HUES6 (cell line): ENCODE results near the gene MFSD8.
"Not testable (repeated sequence)": the region's sequence is repeated elsewhere in the genome, so short reads cannot be mapped to it uniquely, and the experiment has no call there.

Experiments used
- H3K27ac ChIP-seq: 2 replicates; pipeline ENCODE4 v1.7.0; 2013; ENCODE audit warnings: low read depth, mild to moderate bottlenecking, low read length, inconsistent platforms
- H3K27me3 ChIP-seq: 2 replicates; pipeline ENCODE4 v1.6.1; 2013; ENCODE audit warnings: low read length; ENCODE audit not compliant: control insufficient read depth, insufficient read depth
- H3K36me3 ChIP-seq: 2 replicates; pipeline ENCODE4 v1.6.1; 2013; ENCODE audit warnings: low read length; ENCODE audit not compliant: control insufficient read depth, insufficient read depth
- H3K4me1 ChIP-seq: 2 replicates; pipeline ENCODE4 v1.6.1; 2013; ENCODE audit warnings: low read length; ENCODE audit not compliant: control insufficient read depth, insufficient read depth
- H3K4me3 ChIP-seq: 2 replicates; pipeline ENCODE4 v1.5.1; 2013; ENCODE audit warnings: low read depth, low read length
- H3K9ac ChIP-seq: one replicate; pipeline ENCODE4 v1.6.1; 2013; ENCODE audit warnings: mild to moderate bottlenecking, low read length
- H3K9me3 ChIP-seq: 2 replicates; pipeline ENCODE4 v1.6.1; 2013; ENCODE audit warnings: low read depth, low read length; ENCODE audit not compliant: control insufficient read depth, insufficient read depth

The MFSD8 gene

DNA sequence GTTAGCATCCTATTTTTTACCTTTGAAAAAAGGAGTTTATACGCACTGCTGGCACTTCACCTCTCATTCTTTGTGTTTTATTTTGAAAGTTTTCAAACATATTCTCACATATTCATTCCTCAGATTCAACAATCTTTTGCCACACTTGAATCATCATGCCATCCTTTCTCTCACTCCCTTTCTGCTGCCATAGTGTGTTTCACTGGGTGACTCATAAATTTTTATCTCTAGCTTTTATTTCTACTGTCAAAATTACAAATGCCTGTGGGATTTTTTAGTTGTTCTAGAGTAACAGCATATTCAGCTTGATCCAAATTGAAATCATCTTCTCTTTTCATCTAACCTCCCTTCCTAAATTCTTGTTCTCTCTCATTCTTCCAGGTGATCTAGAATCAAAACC is 28.0 kb downstream of the MFSD8 start:
- Histone ChIP-seq H3K36me3 (peaks cover 13% of the 10 kb centered on the region), H3K9ac (no peak overlapping the region), H3K4me3 (no peak overlapping the region), H3K27me3 (no peaks in the 10 kb centered on the region), H3K4me1 (no peaks in the 10 kb centered on the region), H3K9me3 (no peaks in the 10 kb centered on the region), H3K27ac (no peak overlapping the region)

DNA sequence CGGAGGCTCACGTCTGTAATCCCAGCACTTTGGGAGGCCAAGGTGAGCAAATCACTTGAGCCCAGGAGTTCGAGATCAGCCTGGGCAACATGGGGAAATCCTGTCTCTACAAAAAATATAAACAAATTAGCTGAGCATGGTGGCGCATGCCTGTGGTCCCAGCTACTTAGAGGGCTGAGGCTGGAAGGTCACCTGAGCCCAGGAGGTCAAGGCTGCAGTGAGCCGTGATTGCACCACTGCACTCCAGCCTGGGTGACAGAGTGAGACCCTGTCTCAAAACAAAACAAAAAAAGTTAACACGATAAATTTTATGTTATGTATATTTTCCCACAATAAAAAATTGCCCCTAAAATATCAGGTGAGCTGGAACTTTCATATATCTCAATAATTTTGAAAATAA is 33.1 kb downstream of the MFSD8 start:
- not testable (repeated sequence) for H3K4me1 ChIP-seq, H3K9me3 ChIP-seq, H3K27me3 ChIP-seq, H3K9ac ChIP-seq, H3K27ac ChIP-seq, H3K4me3 ChIP-seq
- H3K36me3 ChIP-seq: peaks cover 25% of the 10 kb centered on the region

DNA sequence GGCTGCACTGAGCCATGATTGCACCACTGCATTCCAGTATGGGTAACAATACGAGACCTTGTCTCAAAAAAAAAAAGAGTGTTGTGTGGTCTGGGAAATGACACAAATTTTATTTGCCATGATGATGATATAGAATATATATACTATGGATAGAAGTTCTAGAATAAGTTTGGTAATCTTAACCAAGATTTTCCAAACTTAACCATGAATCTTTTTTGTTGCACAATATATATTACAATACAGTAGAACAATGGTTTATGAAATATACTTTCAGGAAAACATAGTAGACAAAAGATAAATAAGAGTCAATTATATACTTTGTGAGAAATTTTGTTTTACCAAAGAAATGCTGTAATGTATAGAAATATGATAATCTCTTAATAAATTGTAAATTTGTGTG is 34.8 kb downstream of the MFSD8 start:
- H3K4me1 ChIP-seq: no peaks in the 10 kb centered on the region
- H3K9me3 ChIP-seq: no peaks in the 10 kb centered on the region
- H3K27me3 ChIP-seq: no peaks in the 10 kb centered on the region
- peaks cover 34% of the 10 kb centered on the region for H3K36me3 ChIP-seq
- H3K4me3 ChIP-seq: no peak overlapping the region
- H3K9ac ChIP-seq: no peak overlapping the region
- no peak overlapping the region for H3K27ac ChIP-seq

DNA sequence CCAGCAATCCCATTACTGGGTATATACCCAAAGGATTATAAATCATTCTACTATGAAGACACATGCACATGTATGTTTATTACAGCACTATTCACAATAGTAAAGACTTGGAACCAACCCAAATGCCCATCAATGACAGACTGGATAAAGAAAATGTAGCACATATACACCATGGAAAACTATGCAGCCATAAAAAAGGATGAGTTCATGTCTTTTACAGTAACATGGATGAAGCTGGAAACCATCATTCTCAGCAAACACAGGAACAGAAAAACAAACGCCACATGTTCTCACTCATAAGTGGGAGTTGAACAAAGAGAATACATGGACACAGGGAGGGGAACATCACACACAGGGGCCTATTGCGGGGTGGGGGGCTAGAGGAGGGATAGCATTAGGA is 39.3 kb downstream of the MFSD8 start:
- not testable (repeated sequence) for H3K4me3 ChIP-seq, H3K27me3 ChIP-seq, H3K27ac ChIP-seq, H3K9ac ChIP-seq, H3K4me1 ChIP-seq, H3K9me3 ChIP-seq
- H3K36me3 ChIP-seq: peaks cover 43% of the 10 kb centered on the region

GRCh38 chr4:127922226-127922625 is 42.7 kb downstream of the MFSD8 start:
- Histone ChIP-seq H3K9me3 (no peaks in the 10 kb centered on the region), H3K27ac (no peak overlapping the region), H3K36me3 (peaks cover 37% of the 10 kb centered on the region), H3K9ac (no peak overlapping the region), H3K27me3 (no peaks in the 10 kb centered on the region), H3K4me1 (no peaks in the 10 kb centered on the region), H3K4me3 (no peak overlapping the region)

- Histone ChIP-seq H3K9me3 (no peaks in the 10 kb centered on the region), H3K27ac (no peak overlapping the region), H3K27me3 (no peaks in the 10 kb centered on the region), H3K36me3 (peaks cover 33% of the 10 kb centered on the region), H3K9ac (no peak overlapping the region), H3K4me3 (no peak overlapping the region), H3K4me1 (no peaks in the 10 kb centered on the region)
Observed at GRCh38 chr4:127920521-127920920, 44.5 kb downstream of the MFSD8 start.

DNA sequence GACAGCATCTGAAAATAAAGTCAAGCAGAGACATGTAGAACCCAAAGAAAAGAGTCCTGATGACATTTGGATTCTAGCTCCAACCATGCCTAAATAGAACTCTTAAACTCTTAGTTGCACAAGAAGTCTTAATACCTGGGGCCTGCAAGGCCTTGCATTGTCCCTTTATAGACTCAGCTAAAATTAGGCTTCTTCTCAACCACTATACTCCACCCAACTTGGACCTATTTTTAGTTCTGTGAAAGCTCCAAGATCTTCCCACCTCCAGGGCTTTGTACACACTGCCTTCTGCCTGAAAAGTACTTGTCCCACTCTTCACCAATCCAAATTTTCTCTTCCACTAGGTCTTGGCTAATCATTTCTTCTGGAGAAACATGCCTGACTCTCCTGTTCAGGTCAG is 47.8 kb downstream of the MFSD8 start:
- H3K9ac ChIP-seq: no peak overlapping the region
- H3K4me3 ChIP-seq: no peak overlapping the region
- H3K4me1 ChIP-seq: no peaks in the 10 kb centered on the region
- H3K36me3 ChIP-seq: peaks cover 33% of the 10 kb centered on the region
- H3K27ac ChIP-seq: no peak overlapping the region
- no peaks in the 10 kb centered on the region for H3K9me3 ChIP-seq
- no peaks in the 10 kb centered on the region for H3K27me3 ChIP-seq

- no peak overlapping the region for H3K9ac ChIP-seq
- H3K36me3 ChIP-seq: peaks cover 27% of the 10 kb centered on the region
- H3K4me1 ChIP-seq: no peaks in the 10 kb centered on the region
- H3K27me3 ChIP-seq: no peaks in the 10 kb centered on the region
- H3K9me3 ChIP-seq: no peaks in the 10 kb centered on the region
- no peak overlapping the region for H3K27ac ChIP-seq
- H3K4me3 ChIP-seq: no peak overlapping the region
Observed at GRCh38 chr4:127916512-127916911, 48.5 kb downstream of the MFSD8 start.

DNA sequence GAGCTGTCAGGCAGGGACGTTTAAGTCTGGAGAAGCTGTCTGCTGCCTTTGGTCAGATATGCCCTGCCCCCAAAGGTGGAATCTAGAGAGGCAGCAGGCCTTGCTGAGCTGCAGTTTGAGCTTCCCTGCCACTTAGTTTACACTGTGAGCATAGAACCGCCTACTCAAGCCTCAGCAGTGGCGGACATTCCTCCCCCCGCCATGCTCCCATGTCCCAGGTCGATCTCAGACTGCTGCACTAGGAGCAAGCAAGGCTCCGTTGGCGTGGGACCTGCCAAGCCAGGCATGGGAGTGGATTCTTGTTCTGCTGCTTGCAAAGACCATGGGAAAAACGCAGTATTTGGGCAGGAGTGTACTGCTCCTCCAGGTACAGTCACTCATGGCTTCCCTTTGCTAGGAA is 59.9 kb downstream of the MFSD8 start:
- Histone ChIP-seq H3K9me3 (no peaks in the 10 kb centered on the region), H3K36me3 (no peaks in the 10 kb centered on the region), H3K27me3 (no peaks in the 10 kb centered on the region), H3K27ac (no peak overlapping the region), H3K4me3 (no peak overlapping the region), H3K4me1 (peaks cover 3% of the 10 kb centered on the region; the same call in 1 of the 2 replicates), H3K9ac (no peak overlapping the region)

GRCh38 chr4:127899682-127900081 is 65.3 kb downstream of the MFSD8 start:
- H3K9ac ChIP-seq, H3K4me3 ChIP-seq, H3K27ac ChIP-seq, H3K4me1 ChIP-seq, H3K9me3 ChIP-seq, H3K27me3 ChIP-seq: not testable (repeated sequence)
- H3K36me3 ChIP-seq: peaks cover 43% of the 10 kb centered on the region

DNA sequence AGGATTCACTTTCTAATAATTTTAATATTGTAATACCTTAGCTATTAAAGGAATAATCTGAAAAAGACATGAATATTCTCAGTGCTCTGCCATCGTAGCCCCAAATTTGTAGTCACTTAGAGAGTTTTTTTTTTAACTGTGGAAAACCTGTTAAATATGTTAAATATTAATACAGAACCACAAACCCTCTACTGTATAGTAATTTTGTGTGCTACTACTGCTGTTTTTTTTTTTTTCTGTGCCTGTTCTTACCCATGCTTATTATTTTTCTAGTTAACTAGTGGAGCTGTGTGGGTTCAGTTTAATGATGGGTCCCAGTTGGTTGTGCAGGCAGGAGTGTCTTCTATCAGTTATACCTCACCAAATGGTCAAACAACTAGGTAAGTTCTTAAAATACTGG is 68.4 kb downstream of the MFSD8 start:
- no peak overlapping the region for H3K9ac ChIP-seq
- H3K27me3 ChIP-seq: no peaks in the 10 kb centered on the region
- H3K4me3 ChIP-seq: no peak overlapping the region
- H3K36me3 ChIP-seq: peaks cover 73% of the 10 kb centered on the region
- H3K27ac ChIP-seq: no peak overlapping the region
- H3K4me1 ChIP-seq: no peaks in the 10 kb centered on the region
- peaks cover 3% of the 10 kb centered on the region; the same call in 1 of the 2 replicates for H3K9me3 ChIP-seq

DNA sequence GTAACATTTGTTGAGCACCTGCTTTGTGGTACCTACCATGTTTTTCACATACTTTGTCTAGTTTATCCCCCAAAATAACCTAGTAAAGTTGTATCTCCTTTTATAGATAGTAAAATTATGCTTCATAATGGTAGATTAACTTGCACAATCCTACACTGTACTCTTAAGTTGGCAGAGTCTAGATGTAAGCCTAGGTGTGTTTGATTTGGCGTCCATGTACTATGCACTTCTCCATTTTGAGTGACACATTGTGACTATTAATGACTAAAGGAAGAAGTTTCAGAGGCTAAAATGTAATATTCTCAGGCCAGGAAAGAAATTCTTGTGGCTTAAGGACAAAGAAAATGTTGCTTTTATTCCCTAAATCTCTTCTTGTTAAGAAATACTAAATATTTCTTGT is 68.9 kb downstream of the MFSD8 start:
- Histone ChIP-seq H3K36me3 (peaks cover 78% of the 10 kb centered on the region), H3K9me3 (peaks cover 3% of the 10 kb centered on the region; the same call in 1 of the 2 replicates), H3K4me1 (no peaks in the 10 kb centered on the region), H3K9ac (no peak overlapping the region), H3K27me3 (no peaks in the 10 kb centered on the region), H3K27ac (no peak overlapping the region), H3K4me3 (no peak overlapping the region)
